HG03196 (cell line): ENCODE measurements around the gene ENTR1.
"Not testable (repeated sequence)": the region's sequence is repeated elsewhere in the genome, so short reads cannot be mapped to it uniquely, and the experiment has no call there.

Source experiments
- ATAC-seq: cut with Tn5 transposase; IDR thresholded peaks from one replicate; pipeline ENCODE4 v1.9.1; 2021; ENCODE audit not compliant: unreplicated experiment

The ENTR1 gene

DNA sequence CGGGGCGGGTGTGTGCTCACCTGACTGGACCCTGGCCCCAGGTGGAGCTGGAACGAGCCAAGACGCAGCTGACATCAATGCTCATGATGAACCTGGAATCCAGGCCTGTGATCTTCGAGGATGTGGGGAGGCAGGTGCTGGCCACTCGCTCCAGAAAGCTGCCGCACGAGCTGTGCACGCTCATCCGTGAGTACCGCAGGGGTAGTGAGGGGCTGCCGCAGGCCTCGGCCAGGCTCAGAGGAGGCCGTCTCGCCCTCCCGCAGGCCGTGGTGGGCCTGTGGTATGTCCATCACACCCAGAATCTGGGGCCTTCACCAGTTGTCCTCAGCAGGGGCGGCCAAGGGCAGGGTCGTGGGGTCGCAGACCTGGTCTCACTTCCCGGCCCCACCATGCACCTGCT is 11.4 kb upstream of the ENTR1 start:
- no peak for ATAC-seq

GRCh38 chr9:136419092-136419420 is 8.6 kb upstream of the ENTR1 start:
- no peak for ATAC-seq

DNA sequence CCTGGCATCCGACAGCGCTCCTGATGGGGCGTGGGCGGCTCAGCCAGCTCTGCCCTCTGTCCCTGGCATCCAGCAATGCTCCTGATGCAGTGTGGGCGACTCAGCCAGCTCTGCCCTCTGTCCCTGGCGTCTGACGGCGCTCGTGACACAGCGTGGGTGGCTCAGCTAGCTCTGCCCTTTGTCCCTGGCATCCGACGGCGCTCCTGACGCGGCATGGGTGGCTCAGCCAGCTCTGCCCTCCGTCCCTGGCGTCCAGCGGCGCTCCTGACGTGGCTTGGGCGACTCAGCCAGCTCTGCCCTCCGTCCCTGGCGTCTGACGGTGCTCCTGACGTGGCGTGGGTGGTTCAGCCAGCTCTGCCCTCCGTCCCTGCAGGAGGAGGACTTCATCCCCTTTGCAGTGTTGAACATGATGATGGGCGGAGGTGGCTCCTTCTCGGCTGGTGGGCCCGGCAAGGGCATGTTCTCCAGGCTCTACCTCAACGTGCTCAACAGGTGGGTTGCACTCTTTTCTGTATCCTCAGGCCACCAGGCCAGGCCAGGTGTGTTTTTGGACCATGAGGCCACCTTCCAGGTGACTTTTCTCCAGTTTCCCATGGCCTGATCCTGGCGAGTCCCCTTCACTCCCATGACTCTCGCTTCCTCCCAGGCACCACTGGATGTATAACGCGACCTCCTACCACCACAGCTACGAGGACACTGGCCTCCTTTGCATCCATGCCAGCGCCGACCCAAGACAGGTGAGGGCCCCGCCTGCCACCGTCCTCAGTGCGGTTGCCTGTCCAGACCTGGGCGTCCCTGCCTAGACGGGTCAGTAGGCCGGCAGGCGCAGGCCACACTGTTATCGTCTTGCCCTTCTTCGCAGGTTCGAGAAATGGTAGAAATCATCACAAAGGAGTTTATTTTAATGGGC is 8.0 kb upstream of the ENTR1 start:
- no peak for ATAC-seq

DNA sequence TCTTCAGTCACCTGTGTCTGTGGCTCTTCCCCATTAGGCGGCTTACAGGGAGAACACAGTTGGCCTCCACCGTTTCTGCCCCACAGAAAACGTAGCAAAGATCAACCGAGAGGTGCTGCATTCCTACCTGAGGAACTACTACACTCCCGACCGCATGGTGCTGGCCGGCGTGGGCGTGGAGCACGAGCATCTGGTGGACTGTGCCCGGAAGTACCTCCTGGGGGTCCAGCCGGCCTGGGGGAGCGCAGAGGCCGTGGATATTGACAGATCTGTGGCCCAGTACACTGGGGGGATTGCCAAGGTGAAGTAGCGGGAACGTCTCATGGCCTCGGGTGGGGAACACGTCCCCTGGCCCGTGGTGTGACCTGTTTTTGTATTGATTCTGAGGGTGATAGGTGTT is 6.5 kb upstream of the ENTR1 start:
- no peak for ATAC-seq

- no peak for ATAC-seq
Observed at GRCh38 chr9:136416427-136416826, 6.0 kb upstream of the ENTR1 start.

DNA sequence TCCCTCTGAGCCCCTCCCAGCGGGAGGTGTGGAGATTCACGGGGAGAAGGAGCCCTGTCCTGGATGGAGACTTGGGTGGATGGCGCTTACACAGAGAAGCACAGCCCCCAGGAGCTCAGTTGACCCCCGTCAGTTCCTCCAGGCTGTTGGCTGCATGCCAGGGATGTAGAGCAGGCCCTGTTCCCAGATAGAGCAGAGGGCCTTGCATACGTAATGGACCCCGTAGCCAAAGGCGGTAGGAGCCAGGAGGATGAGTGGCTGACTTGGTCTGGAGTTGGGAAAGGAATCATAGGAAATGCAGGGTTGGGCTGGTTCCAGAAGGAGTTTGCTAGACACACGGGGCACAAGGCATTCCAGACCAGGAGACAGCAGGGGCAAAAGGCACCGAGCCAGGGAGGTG is 2.5 kb upstream of the ENTR1 start:
- no peak for ATAC-seq

GRCh38 chr9:136411378-136411777 is 964 bp upstream of the ENTR1 start:
- no peak for ATAC-seq

- peak; percentile 31 for ATAC-seq
Observed at GRCh38 chr9:136409557-136410455, 608 bp downstream of the ENTR1 start.

- no peak for ATAC-seq
Observed at GRCh38 chr9:136407911-136408310, 2.5 kb downstream of the ENTR1 start.

DNA sequence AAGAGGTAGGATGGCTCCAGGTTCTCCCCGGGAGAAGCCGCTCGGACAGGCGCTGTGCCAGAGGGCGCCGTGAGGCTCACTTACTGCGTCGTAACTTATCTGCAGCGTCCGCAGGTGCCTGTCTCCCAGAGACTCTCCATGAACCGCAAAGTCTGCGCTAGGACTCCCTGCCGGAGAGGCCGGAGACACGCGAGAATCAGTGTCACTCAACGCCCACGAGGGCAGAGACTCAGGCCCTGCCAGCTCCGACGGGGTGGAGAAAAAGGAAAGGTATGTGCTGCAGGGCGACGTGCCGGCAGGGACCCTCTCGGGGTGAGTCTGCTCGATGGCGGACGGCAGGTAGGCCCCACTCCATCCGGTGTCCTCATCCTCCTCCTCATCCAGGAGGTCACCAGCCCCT is 3.4 kb downstream of the ENTR1 start:
- not testable (repeated sequence) for ATAC-seq

GRCh38 chr9:136405904-136406303 is 4.5 kb downstream of the ENTR1 start:
- ATAC-seq, result not testable (repeated sequence)

DNA sequence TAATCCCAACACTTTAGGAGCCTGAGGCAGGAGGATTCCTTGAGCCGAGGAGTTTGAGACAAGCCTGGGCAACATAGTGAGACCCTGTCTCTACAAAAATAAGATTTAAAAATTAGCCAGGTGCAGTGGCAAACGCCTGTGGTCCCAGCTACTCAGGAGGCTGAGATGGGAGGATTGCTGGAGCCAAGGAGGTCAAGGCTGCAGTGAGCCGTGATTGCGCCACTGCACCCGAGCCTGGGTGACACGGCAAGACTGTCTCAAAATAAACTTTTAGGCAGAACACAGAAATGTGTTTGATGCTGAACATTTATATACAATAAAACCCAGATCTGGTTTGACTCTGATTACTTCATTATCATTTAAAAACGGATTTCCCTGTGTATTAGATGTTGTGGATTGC is 4.9 kb downstream of the ENTR1 start:
- ATAC-seq, result no peak

- no peak for ATAC-seq
Observed at GRCh38 chr9:136404801-136405136, 5.6 kb downstream of the ENTR1 start.

DNA sequence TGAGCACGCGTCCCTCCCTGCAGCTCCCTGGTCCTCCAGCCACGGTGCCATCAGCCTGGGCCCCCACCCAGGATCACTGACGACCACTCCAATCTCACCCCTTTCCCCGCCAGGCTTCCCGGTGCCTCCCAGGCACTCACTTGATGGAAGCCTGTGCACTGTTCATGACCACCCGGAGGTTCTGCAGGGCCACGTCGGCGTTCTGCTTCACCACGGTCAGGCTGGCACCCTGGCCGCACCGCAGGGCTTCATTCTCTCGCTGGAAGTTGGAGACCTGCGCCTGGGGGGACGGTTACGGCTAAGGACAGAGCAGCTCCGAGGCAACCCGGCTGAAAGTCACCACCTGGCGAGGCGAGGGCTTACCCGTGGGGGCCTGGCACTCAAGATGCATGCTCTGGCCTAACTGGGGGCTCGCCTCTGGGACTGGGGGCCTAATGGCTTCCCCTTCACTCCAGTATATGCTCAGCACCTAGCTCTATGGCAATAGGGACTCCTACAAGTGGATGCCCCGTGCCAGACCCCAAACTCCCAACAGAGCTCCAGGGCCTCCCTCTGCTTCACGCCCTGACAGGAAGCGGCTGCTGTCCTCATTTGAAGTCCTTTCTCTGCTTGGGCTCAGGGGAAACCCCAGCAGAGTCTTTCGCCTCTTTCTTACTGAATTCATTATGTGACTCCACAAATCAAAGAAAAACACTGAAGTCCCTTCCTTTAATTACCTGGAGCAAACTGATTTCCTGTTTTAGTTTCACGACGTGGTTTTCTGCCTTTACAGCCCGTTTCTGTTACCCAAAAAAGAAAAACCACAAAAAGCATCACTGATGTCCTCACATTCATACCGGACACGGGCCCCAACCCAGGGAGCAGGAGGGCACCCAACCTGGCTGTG is 6.3 kb downstream of the ENTR1 start:
- ATAC-seq, result no peak

DNA sequence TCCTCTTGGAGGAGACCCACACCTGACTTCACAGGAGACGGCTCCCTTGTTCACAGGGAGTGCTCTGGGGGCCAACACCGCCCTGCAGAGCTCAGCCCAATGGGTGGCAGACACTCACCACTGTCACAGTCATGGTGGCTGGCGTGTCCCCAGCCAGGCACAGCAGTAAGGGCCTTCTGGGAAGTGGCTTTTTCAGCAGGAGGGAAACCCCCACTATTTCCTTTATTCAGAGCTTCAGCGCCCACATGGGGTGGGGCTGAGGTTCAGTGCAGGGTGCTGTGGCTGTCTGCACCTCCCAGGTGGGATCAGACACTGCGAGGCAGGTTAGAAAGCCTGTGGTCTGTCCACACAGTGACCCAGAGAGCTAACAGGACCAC is 6.9 kb downstream of the ENTR1 start:
- ATAC-seq, result no peak

DNA sequence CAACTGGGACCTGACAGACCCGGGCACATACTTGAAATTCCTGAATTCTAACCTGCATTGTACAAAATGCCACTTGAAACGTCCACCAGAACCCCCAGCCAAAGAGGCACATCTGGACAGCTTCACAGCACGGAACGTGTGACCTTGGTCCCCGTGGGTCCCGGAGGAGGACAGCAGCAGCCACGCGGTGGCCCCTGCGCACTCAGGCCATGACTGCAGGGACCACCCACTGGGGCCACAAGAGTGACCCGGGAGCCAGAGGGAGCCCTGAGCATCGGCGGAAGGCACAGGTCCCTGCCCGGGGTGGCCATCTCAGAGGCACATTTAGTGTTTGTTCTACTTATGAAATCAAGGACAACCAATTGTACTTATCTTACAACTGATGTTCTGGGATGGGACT is 8.3 kb downstream of the ENTR1 start:
- ATAC-seq, result no peak

GRCh38 chr9:136401173-136401922 is 9.1 kb downstream of the ENTR1 start:
- no peak for ATAC-seq

- ATAC-seq, result peak; percentile 55
Observed at GRCh38 chr9:136400038-136400834, 10.2 kb downstream of the ENTR1 start, which contains the start of gene SNAPC4. Gene SNAPC4, minus strand, starts transcription at chr9:136400170. Its CDS starts 1,742 bp downstream, at chr9:136398428.

DNA sequence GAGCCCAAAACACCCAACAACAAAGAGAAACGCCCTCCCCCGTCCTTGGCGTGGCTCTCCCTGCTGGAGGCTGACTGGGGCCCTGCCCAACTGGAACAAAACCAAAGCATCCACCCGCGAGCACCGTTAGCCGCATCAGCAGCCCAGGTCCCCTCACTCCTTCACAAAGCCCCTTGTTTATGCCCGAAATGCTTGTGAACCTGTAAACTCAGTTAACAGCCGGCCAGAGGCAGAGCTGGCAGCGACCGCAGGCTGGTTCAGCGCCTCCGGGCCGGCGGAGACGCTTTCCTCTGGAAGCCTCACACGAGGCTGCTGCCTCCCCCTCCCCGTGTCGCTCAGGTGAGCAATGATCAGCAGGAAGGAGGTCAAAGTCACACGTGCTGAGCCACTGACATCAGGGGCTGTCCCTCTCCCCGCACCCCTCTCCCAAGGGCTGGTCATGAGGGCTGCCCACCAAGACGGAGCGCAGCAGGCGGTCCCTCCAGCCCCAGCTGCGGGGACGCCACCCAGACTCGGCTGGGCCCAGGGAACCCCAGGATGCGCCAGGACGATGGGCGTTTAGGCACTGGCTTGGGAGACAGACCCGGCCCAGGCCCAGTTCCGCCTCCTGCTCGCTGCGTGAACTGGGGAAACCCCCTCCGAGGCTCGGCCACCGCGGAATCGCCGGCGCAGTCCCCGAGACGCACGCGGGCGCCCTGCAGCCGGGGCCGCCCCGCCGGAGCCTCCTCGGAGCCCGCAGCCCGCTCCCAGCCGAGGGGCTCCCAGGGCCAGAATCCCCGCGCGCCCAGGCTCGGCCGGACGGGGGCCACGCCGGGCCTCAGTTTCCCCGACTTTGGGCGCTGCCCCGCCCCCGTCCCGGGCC is 11.0 kb downstream of the ENTR1 start:
- peak; percentile 31 for ATAC-seq
